Stimulated activated effector memory CD8-positive, alpha-beta T cell treated with anti-CD3 and anti-CD28 coated beads, Interleukin-12 subunit alpha, Interleukin-12 subunit beta, amount 100 ng/mL, for 72 hours (primary cell): ENCODE results near the gene ZFAND3.

Experiments used
- ATAC-seq: fragments of 150-1000 bp; cut with Tn5 transposase; 2 replicates; pipeline ENCODE4 v1.10.0; 2021
- DNase-seq, 2 donors: peaks; one replicate each; pipeline ENCODE4 v3.0.0; 2021 to 2022; ENCODE audit warnings: low spot score in 2 of 2
- H3K27ac Mint-ChIP-seq: one replicate; pipeline ENCODE4 v1.8.0; 2022; ENCODE audit warnings: mild to moderate bottlenecking, mixed read lengths
- H3K36me3 Mint-ChIP-seq: one replicate; pipeline ENCODE4 v1.8.0; 2022; ENCODE audit warnings: mild to moderate bottlenecking, mixed read lengths
- H3K4me1 Mint-ChIP-seq: one replicate; pipeline ENCODE4 v1.8.0; 2022; ENCODE audit warnings: mixed read lengths
- H3K4me3 Mint-ChIP-seq: one replicate; pipeline ENCODE4 v1.8.0; 2022; ENCODE audit warnings: mild to moderate bottlenecking, mixed read lengths
- H3K9me3 Mint-ChIP-seq: one replicate; pipeline ENCODE4 v1.8.0; 2022; ENCODE audit warnings: mixed read lengths

ZFAND3 gene

DNA sequence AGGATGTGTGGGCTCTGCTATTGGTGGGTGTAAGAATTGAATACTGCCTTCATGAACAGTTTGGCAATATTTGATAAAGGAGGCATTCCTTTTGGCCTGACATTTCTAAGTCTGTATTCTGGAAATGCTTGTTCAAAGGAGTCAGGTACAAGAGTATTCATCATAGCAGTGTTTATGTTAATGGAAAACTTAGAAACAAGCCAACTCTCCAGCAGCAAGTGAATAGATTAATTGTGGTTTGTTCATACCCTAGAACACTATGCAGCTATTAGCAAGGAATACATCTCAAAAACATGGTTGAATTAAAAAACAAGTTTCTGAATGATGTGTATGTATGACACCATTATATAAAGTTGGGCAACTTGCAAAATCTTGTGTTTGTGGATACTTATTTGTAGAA, 195.8 kb downstream of the ZFAND3 start:
- H3K9me3 Mint-ChIP-seq: peaks cover 2% of the 10 kb centered on the region
- H3K36me3 Mint-ChIP-seq: peaks cover 1% of the 10 kb centered on the region
- no peak overlapping the region for H3K4me3 Mint-ChIP-seq
- peaks cover 6% of the 10 kb centered on the region for H3K4me1 Mint-ChIP-seq
- no peak for ATAC-seq
- no peak overlapping the region for H3K27ac Mint-ChIP-seq
- DNase-seq: no peak

DNA sequence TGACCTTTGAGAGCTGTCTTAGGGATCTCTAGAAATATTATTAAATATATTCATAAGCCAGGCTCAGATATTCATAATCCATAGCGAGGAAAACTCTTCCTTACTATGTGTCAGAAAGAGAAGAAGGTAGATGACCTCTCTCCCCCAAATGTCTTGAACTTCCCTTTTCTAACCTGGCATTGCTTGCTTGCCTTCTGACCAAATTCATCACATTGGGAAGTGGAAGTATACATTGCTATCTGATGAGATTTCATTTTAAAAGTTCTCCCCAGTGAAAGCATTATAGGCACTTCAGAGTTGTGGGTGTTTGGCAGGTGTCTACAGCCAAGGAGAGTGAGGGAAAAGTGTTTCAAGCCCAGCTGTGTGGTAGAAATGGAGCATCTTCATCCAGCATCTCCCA, 197.3 kb downstream of the ZFAND3 start:
- H3K27ac Mint-ChIP-seq: no peak overlapping the region
- peaks cover 6% of the 10 kb centered on the region for H3K4me1 Mint-ChIP-seq
- no peaks in the 10 kb centered on the region for H3K36me3 Mint-ChIP-seq
- H3K4me3 Mint-ChIP-seq: no peak overlapping the region
- ATAC-seq: no peak
- no peaks in the 10 kb centered on the region for H3K9me3 Mint-ChIP-seq
- no peak for DNase-seq

- ATAC-seq (no peak), DNase-seq (no peak)
- H3K4me1 Mint-ChIP-seq: peaks cover 6% of the 10 kb centered on the region
- no peak overlapping the region for H3K4me3 Mint-ChIP-seq
- H3K9me3 Mint-ChIP-seq: no peaks in the 10 kb centered on the region
- H3K27ac Mint-ChIP-seq: no peak overlapping the region
- H3K36me3 Mint-ChIP-seq: no peaks in the 10 kb centered on the region
Observed at GRCh38 chr6:38018755-38019165, 199.2 kb downstream of the ZFAND3 start.

- no peak overlapping the region for H3K27ac Mint-ChIP-seq
- peaks cover 2% of the 10 kb centered on the region for H3K9me3 Mint-ChIP-seq
- no peaks in the 10 kb centered on the region for H3K4me1 Mint-ChIP-seq
- no peaks in the 10 kb centered on the region for H3K36me3 Mint-ChIP-seq
- no peak for ATAC-seq
- H3K4me3 Mint-ChIP-seq: no peak overlapping the region
- no peak for DNase-seq
Observed at GRCh38 chr6:38020593-38020992, 201.1 kb downstream of the ZFAND3 start.

DNA sequence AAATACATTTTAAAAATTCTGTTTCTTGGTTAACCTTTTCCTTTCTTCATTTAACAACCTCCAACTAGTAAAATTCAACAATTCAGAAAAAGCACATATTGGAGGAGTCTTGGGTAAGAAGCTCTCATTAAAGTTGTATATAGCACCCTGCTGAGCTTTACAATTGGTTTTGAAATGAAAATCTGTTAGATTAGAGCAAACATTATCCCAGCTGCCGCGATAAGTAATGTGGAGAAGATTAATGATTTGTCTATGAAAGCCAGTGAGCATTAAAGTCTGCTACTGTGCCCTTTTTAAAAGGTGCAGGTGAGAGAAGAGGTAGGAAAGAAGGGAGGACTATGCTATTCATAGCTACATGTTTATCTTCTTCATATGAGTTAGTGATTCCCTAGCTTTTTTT, 201.5 kb downstream of the ZFAND3 start:
- H3K4me3 Mint-ChIP-seq: no peak overlapping the region
- H3K27ac Mint-ChIP-seq: peak overlapping the region; percentile 46
- ATAC-seq (no peak), DNase-seq (no peak)
- peaks cover 2% of the 10 kb centered on the region for H3K9me3 Mint-ChIP-seq
- H3K4me1 Mint-ChIP-seq: no peaks in the 10 kb centered on the region
- no peaks in the 10 kb centered on the region for H3K36me3 Mint-ChIP-seq

GRCh38 chr6:38021571-38021970, 202.0 kb downstream of the ZFAND3 start:
- Mint-ChIP-seq H3K36me3 (no peaks in the 10 kb centered on the region), H3K4me3 (no peak overlapping the region), H3K9me3 (peaks cover 2% of the 10 kb centered on the region), H3K27ac (peak overlapping the region; percentile 46), H3K4me1 (peaks cover under 1% of the 10 kb centered on the region)
- DNase-seq: no peak
- no peak for ATAC-seq

DNA sequence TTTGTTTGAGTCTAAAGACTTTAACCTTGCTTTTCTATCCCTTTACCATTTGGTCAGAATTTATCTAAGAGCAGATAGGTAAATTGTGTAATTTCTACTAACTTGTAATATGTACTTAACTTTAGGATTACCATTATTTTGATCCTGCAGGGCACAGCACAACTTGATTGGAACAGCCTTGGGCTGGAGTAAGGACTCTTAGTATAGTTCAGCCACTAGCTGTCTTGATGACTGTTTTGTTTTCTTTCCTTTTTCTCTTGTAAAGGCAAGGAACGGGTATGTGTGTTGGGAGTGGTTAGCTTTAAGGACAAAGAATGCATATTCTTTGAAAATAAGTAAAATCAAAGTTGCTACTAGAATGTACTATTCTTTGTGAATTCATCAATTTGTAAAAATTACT, 203.2 kb downstream of the ZFAND3 start:
- H3K9me3 Mint-ChIP-seq: peaks cover 2% of the 10 kb centered on the region
- H3K4me3 Mint-ChIP-seq: no peak overlapping the region
- H3K36me3 Mint-ChIP-seq: no peaks in the 10 kb centered on the region
- ATAC-seq (no peak), DNase-seq (no peak)
- peaks cover 11% of the 10 kb centered on the region for H3K4me1 Mint-ChIP-seq
- H3K27ac Mint-ChIP-seq: no peak overlapping the region

DNA sequence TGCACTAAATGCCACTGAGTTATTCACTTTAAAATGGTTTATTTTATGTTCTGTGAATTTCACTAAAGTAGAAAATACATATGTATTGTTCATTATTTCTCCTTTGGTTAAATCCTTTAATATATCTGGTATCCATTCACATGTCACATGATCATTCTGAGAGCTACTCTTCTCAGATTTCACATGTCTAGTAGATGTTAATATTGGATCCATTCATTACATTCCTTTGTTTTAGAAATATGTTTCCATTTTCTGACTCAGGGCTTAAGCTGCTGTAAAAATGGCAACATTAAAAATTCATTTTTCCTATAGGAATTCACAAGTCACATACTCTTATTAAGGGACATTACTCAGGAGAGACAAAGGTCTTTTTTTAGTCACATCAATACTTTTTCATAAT, 205.4 kb downstream of the ZFAND3 start:
- Mint-ChIP-seq H3K36me3 (no peaks in the 10 kb centered on the region), H3K9me3 (peaks cover 2% of the 10 kb centered on the region), H3K27ac (no peak overlapping the region), H3K4me1 (peaks cover 32% of the 10 kb centered on the region), H3K4me3 (no peak overlapping the region)
- ATAC-seq (no peak), DNase-seq (no peak)

GRCh38 chr6:38025451-38025850, 205.9 kb downstream of the ZFAND3 start:
- Mint-ChIP-seq H3K4me1 (peaks cover 38% of the 10 kb centered on the region), H3K27ac (no peak overlapping the region), H3K36me3 (no peaks in the 10 kb centered on the region), H3K4me3 (no peak overlapping the region), H3K9me3 (peaks cover 4% of the 10 kb centered on the region)
- ATAC-seq (no peak), DNase-seq (no peak)

GRCh38 chr6:38027685-38028373, 208.3 kb downstream of the ZFAND3 start:
- H3K4me1 Mint-ChIP-seq: peaks cover 49% of the 10 kb centered on the region
- no peak for DNase-seq
- H3K36me3 Mint-ChIP-seq: no peaks in the 10 kb centered on the region
- ATAC-seq: peak; percentile 80
- no peak overlapping the region for H3K4me3 Mint-ChIP-seq
- H3K9me3 Mint-ChIP-seq: peaks cover 5% of the 10 kb centered on the region
- H3K27ac Mint-ChIP-seq: no peak overlapping the region

- Mint-ChIP-seq H3K4me1 (peaks cover 49% of the 10 kb centered on the region), H3K36me3 (no peaks in the 10 kb centered on the region), H3K9me3 (peaks cover 3% of the 10 kb centered on the region), H3K27ac (no peak overlapping the region), H3K4me3 (no peak overlapping the region)
- DNase-seq: no peak
- no peak for ATAC-seq
Observed at GRCh38 chr6:38030380-38030779, 210.9 kb downstream of the ZFAND3 start.

GRCh38 chr6:38032797-38033196, 213.3 kb downstream of the ZFAND3 start:
- peaks cover 42% of the 10 kb centered on the region for H3K4me1 Mint-ChIP-seq

GRCh38 chr6:38033442-38033982, 214.0 kb downstream of the ZFAND3 start:
- Mint-ChIP-seq H3K27ac (no peak overlapping the region), H3K4me3 (no peak overlapping the region), H3K9me3 (peaks cover 3% of the 10 kb centered on the region), H3K36me3 (no peaks in the 10 kb centered on the region), H3K4me1 (peaks cover 35% of the 10 kb centered on the region)
- ATAC-seq: peak; percentile 40
- no peak for DNase-seq

More at GRCh38 chr6:38032797-38033196, 213.3 kb downstream of the ZFAND3 start:
- H3K27ac Mint-ChIP-seq: no peak overlapping the region
- ATAC-seq (no peak), DNase-seq (no peak)
- no peak overlapping the region for H3K4me3 Mint-ChIP-seq
- no peaks in the 10 kb centered on the region for H3K36me3 Mint-ChIP-seq
- H3K9me3 Mint-ChIP-seq: peaks cover 3% of the 10 kb centered on the region

- H3K4me3 Mint-ChIP-seq: no peak overlapping the region
- no peak for ATAC-seq
- no peaks in the 10 kb centered on the region for H3K36me3 Mint-ChIP-seq
- H3K27ac Mint-ChIP-seq: no peak overlapping the region
- DNase-seq: no peak
- H3K4me1 Mint-ChIP-seq: peaks cover 26% of the 10 kb centered on the region
- H3K9me3 Mint-ChIP-seq: peaks cover 3% of the 10 kb centered on the region
Observed at GRCh38 chr6:38034274-38034914, 214.9 kb downstream of the ZFAND3 start.

DNA sequence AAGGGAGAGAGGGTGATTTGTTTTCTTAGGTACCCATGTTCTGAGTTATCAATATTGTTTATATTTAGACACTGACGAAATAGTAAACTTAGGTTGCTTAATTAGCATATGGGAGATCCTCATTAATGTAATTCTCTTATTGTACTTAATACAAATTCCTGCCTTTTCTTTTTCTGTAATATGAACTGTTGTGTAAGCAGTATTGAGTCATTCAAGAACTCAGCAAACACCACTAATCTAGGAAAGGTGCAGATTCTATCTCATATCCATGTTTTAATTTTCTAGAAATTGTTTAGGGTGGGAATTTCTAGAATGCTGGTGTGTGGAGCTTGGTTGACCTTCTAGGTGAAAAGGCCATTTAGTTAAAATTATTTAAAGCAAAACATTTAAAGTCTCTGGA, 216.0 kb downstream of the ZFAND3 start:
- Mint-ChIP-seq H3K9me3 (peaks cover under 1% of the 10 kb centered on the region), H3K27ac (no peak overlapping the region), H3K4me3 (no peak overlapping the region), H3K36me3 (no peaks in the 10 kb centered on the region), H3K4me1 (peaks cover 16% of the 10 kb centered on the region)
- no peak for ATAC-seq
- no peak for DNase-seq

DNA sequence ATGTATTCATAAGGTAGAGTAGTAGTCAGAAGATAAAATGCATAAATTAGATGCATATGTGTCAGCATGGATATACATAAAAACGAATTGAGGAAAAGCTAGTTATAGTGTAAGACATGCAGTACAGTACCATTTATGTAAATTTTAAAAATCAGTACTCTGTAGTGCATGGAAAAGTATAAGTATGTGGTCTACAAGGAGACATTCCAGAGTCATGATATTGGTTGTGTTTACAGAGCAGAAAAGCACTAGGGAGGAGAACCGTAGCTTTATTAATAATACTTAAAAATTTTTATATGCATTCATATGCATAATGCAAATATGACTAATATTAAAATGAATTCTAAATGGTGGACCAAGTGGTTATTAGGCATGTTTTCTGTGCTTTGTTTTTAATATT, 220.0 kb downstream of the ZFAND3 start:
- Mint-ChIP-seq H3K36me3 (no peaks in the 10 kb centered on the region), H3K4me3 (no peak overlapping the region), H3K4me1 (peaks cover 22% of the 10 kb centered on the region), H3K27ac (no peak overlapping the region), H3K9me3 (no peaks in the 10 kb centered on the region)
- no peak for DNase-seq
- no peak for ATAC-seq
